ENCODE results near the gene MET. TPM values are rescaled to one million over a fixed set of nuclear protein-coding genes. Genes with fewer than 3 reads are reported as not detected.

Gene MET
- total and polyA plus RNA-seq, 2 of the 13 experiments (the other 11 are each of a cell fraction or from before 2014, with no cell fraction given), result 21.8 to 31.5 TPM

GRCh38 chr7:116766881-116767280 lies 94.9 kb downstream of the MET start (continued):
- TF ChIP-seq MTERF4 (CRISPR knock-in tag; IDR thresholded peaks at IDR 0.05), result no peak
- peak; percentile 52 for TF ChIP-seq RBM22 (optimal IDR thresholded peaks at IDR 0.05; ENCODE audit: low read length)
- TF ChIP-seq HNF4G (IDR thresholded peaks at IDR 0.05; ENCODE audit: borderline replicate concordance, low read depth, low read length), result peak; percentile 65
- no peak for TF ChIP-seq HNF4G (CRISPR knock-in tag; IDR thresholded peaks at IDR 0.05; ENCODE audit: borderline replicate concordance, low read depth)
- TF ChIP-seq MAX (IDR thresholded peaks at IDR 0.05), result 0 out of 2 replicates have a peak, but pooled peaks have one; percentile 21

GRCh38 chr7:116769546-116769945 lies 97.5 kb downstream of the MET start:
- TF ChIP-seq BCL6 (CRISPR knock-in tag; IDR thresholded peaks at IDR 0.05) (no peak), ZNF230 (CRISPR knock-in tag; IDR thresholded peaks at IDR 0.05) (no peak), SCMH1 (CRISPR knock-in tag; IDR thresholded peaks at IDR 0.05; ENCODE audit: borderline replicate concordance) (no peak), GPN1 (CRISPR knock-in tag; IDR thresholded peaks at IDR 0.05; ENCODE audit: borderline replicate concordance) (no peak), ZNF251 (CRISPR knock-in tag; IDR thresholded peaks at IDR 0.05) (no peak), PRDM15 (CRISPR knock-in tag; IDR thresholded peaks at IDR 0.05) (no peak), ETS1 (CRISPR knock-in tag; IDR thresholded peaks at IDR 0.05) (no peak), ZNF556 (CRISPR knock-in tag; IDR thresholded peaks at IDR 0.05; ENCODE audit: borderline replicate concordance) (no peak), ZSCAN31 (CRISPR knock-in tag; IDR thresholded peaks at IDR 0.05; ENCODE audit: low read depth) (no peak), ZFP1 (CRISPR knock-in tag; IDR thresholded peaks at IDR 0.05) (no peak), CHCHD3 (CRISPR knock-in tag; IDR thresholded peaks at IDR 0.05) (no peak), TBX2 (CRISPR knock-in tag; IDR thresholded peaks at IDR 0.05; ENCODE audit: borderline replicate concordance) (no peak), CENPT (CRISPR knock-in tag; IDR thresholded peaks at IDR 0.05; ENCODE audit: low read depth) (no peak), ZNF549 (CRISPR knock-in tag; IDR thresholded peaks at IDR 0.05) (no peak)
- Histone ChIP-seq H4K20me1 (ENCODE audit: insufficient read depth, low read length) (no peaks in the 10 kb centered on the region), H3K4me1 (ENCODE audit: insufficient read depth, low read length) (peaks cover 48% of the 10 kb centered on the region), H3K4me2 (ENCODE audit: low read depth, low read length) (no peak overlapping the region), H2AFZ (ENCODE audit: low read length) (no peak overlapping the region), H3K27me3 (ENCODE audit: control insufficient read depth in 1 of 2, insufficient read depth in 2 of 2, low read length in 2 of 2) (no peaks in the 10 kb centered on the region), H3K9ac (ENCODE audit: insufficient read depth, low read depth, low read length) (no peak overlapping the region), H3K27ac (ENCODE audit: extremely low read length, insufficient read depth, low read length) (no peak overlapping the region), H3K9me3 (ENCODE audit: low read length) (peaks cover 8% of the 10 kb centered on the region; the same call in 1 of the 2 replicates), H3K4me3 (replicated peaks in 1 of 3; ENCODE audit: insufficient read depth in 1 of 3, low read depth in 2 of 3, low read length in 3 of 3) (no peak overlapping the region), H3K79me2 (ENCODE audit: insufficient read depth, low read length) (no peaks in the 10 kb centered on the region), H3K36me3 (replicated peaks in 1 of 2; ENCODE audit: control insufficient read depth in 1 of 2, insufficient read depth in 2 of 2, low read length in 2 of 2) (peaks cover 2 to 14% of the 10 kb centered on the region in 2 experiments; a peak in 4 of 5 replicates)
- in situ Hi-C loops (cut with HindIII; ENCODE audit: extremely low pct_ligation_motif_present, low pct_unique_long_range_greater_than_20kb), result no loop called here
- FAIRE-seq (no peak), DNase-seq (ENCODE audit: low spot score) (no peak), ATAC-seq (no peak)
- ChIA-PET CTCF (ENCODE audit: low intra/inter-chr PET ratio, low total read pairs) (no interaction called here), POLR2A (interaction anchor here (1.7 kb wide), 1 partner anchor 98 kb away, joined by 3 read pairs; the partner anchor contains the start of gene MET)
- no TSS peak for BruUV-seq (replicated peaks)
- WGBS (ENCODE audit: low lambda C conversion rate), result 94% methylated on average over 3 of the region's 3 CpGs
- intact Hi-C loops (cut with micrococcal nuclease; ENCODE audit: unreplicated experiment), result no loop called here

Data from HepG2 (cell line).